Measurements from ENCODE around the gene CRISPLD2.

CRISPLD2 gene

GRCh38 chr16:84876873-84877606 is 57.3 kb downstream of the CRISPLD2 start:
- POLR2A ChIA-PET (ENCODE audit: low non-redundant PET): no interaction called here
- TF ChIP-seq CTCF (conservative IDR thresholded peaks at IDR 0.05; ENCODE audit: low read depth): no peak
- CTCF ChIA-PET: interaction anchor here (0.7 kb wide), 1 partner anchor 945 kb away, joined by 3 read pairs; no protein-coding TSS in a partner anchor
- no peak overlapping the region for H3K27ac ChIP-seq
- DNase-seq (ENCODE audit: low spot score): no peak

DNA sequence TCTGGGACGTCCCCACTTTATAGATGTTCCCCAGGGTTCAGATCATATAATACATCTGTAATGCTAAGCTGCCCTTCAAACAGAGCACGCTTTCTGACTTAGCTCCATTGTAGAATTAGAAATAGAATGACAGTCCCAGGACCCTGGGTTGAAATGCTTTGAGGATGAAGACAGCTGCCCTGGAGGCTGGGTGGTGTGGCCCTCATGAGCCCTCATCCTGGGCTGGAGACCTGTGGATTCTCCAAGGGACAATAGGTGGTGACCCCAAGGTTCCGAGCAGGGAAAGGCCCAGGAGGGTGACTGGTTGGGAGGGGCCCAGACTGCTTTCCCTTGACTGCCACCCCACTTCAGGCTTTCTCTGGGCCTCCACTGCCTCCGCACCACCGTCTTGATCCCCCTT is 59.0 kb downstream of the CRISPLD2 start:
- CTCF ChIA-PET: interaction anchor here (0.5 to 0.6 kb wide), 3 partner anchors 48 to 126 kb away, joined by 3 read pairs; no protein-coding TSS in a partner anchor
- TF ChIP-seq CTCF (conservative IDR thresholded peaks at IDR 0.05; ENCODE audit: low read depth): no peak
- H3K27ac ChIP-seq: no peak overlapping the region
- POLR2A ChIA-PET (ENCODE audit: low non-redundant PET): no interaction called here
- DNase-seq (ENCODE audit: low spot score): no peak

- DNase-seq (ENCODE audit: low spot score): peak; percentile 81
- ChIA-PET CTCF (no interaction called here), POLR2A (ENCODE audit: low non-redundant PET) (no interaction called here)
- TF ChIP-seq CTCF (conservative IDR thresholded peaks at IDR 0.05; ENCODE audit: low read depth): no peak
- no peak overlapping the region for H3K27ac ChIP-seq
These were observed 60.0 kb downstream of the CRISPLD2 start for GRCh38 chr16:84879569-84880487.

GRCh38 chr16:84881702-84882521 is 62.1 kb downstream of the CRISPLD2 start:
- DNase-seq (ENCODE audit: low spot score): peak; percentile 38
- no peak for TF ChIP-seq CTCF (conservative IDR thresholded peaks at IDR 0.05; ENCODE audit: low read depth)
- POLR2A ChIA-PET (ENCODE audit: low non-redundant PET): no interaction called here
- CTCF ChIA-PET: interaction anchor here (0.6 to 0.8 kb wide), 2 partner anchors 28 to 45 kb away, joined by 3 to 8 read pairs; no protein-coding TSS in a partner anchor
- H3K27ac ChIP-seq: no peak overlapping the region

DNA sequence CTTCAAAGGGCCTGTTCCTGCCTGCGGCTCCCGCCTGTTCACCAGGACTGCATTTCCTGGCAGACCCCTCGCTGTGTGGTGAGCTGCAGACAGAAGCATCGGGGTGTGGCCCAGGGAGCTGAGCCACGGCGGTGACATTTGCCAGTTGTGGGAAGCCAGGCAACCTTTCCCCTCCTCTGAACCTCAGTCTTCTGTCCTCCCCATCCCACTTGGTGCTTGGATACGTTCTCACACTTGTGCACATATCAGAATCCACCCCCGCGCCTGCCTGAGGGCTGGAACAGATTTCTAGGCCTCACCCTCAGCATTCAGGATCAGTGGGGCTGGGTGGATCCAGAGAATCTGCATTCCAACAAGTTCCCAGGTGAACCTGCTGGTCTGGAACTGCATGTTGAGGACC is 63.5 kb downstream of the CRISPLD2 start:
- ChIA-PET POLR2A (ENCODE audit: low non-redundant PET) (no interaction called here), CTCF (interaction anchor here (0.7 kb wide), 1 partner anchor 11 kb away, joined by 3 read pairs; no protein-coding TSS in a partner anchor)
- H3K27ac ChIP-seq: no peak overlapping the region
- no peak for TF ChIP-seq CTCF (conservative IDR thresholded peaks at IDR 0.05; ENCODE audit: low read depth)
- DNase-seq (ENCODE audit: low spot score): no peak

- H3K27ac ChIP-seq: no peak overlapping the region
- DNase-seq (ENCODE audit: low spot score): no peak
- ChIA-PET CTCF (no interaction called here), POLR2A (ENCODE audit: low non-redundant PET) (no interaction called here)
- TF ChIP-seq CTCF (conservative IDR thresholded peaks at IDR 0.05; ENCODE audit: low read depth): no peak
These were observed 64.4 kb downstream of the CRISPLD2 start for GRCh38 chr16:84884246-84884595.
